Measurements from ENCODE around the gene YOD1. TPM values are rescaled to one million over a fixed set of nuclear protein-coding genes. Genes with fewer than 3 reads are reported as not detected.

The YOD1 gene
- total and polyA plus RNA-seq, 2 of the 4 experiments (the other 2 are of a cell fraction), result 1.8 to 5.4 TPM

- Histone ChIP-seq H3K9ac (ENCODE audit: low read depth, low read length) (no peak overlapping the region), H2AK9ac (replicated peaks; ENCODE audit: low read depth, low read length, poor library complexity) (no peak overlapping the region), H3K56ac (ENCODE audit: extremely low read depth, insufficient read depth, low read length) (no peak overlapping the region), H2BK5ac (ENCODE audit: low read depth, low read length, poor library complexity, severe bottlenecking) (no peak overlapping the region), H3K36me3 (ENCODE audit: control insufficient read depth, insufficient read depth, low read length) (no peaks in the 10 kb centered on the region), H3K27ac (ENCODE audit: insufficient read depth, low read length) (no peak overlapping the region), H4K8ac (ENCODE audit: low read depth in 2 of 2, low read length in 2 of 2) (no peak overlapping the region), H3K23ac (ENCODE audit: low read depth, low read length) (no peak overlapping the region), H2BK15ac (ENCODE audit: low read depth, low read length) (no peak overlapping the region), H3K79me1 (ENCODE audit: low read depth in 1 of 2, low read length in 2 of 2) (no peaks in the 10 kb centered on the region), H4K20me1 (ENCODE audit: insufficient read depth, low read length) (no peaks in the 10 kb centered on the region), H3K14ac (replicated peaks; ENCODE audit: low read depth, low read length) (no peak overlapping the region), H3K4me2 (ENCODE audit: low read depth, low read length) (no peak overlapping the region), H3K4me1 (ENCODE audit: control insufficient read depth, insufficient read depth, low read length) (no peaks in the 10 kb centered on the region), H2AK5ac (ENCODE audit: low read depth, low read length) (no peak overlapping the region), H3K18ac (ENCODE audit: low read depth, low read length) (no peak overlapping the region), H4K91ac (ENCODE audit: insufficient read depth, low read depth, low read length) (no peak overlapping the region), H2BK120ac (ENCODE audit: low read depth, low read length) (no peak overlapping the region), H2BK20ac (ENCODE audit: low read depth, low read length) (no peak overlapping the region), H2AFZ (replicated peaks; ENCODE audit: low read length, poor library complexity) (no peak overlapping the region), H3K4me3 (ENCODE audit: insufficient read depth, low read depth, low read length) (no peak overlapping the region), H3K27me3 (ENCODE audit: control insufficient read depth, insufficient read depth, low read length) (no peaks in the 10 kb centered on the region), H3K9me1 (ENCODE audit: insufficient read depth, low read length) (no peaks in the 10 kb centered on the region; the same call in 1 of the 2 replicates), H3K4ac (ENCODE audit: low read depth, low read length) (no peak overlapping the region), H4K5ac (ENCODE audit: low read depth, low read length) (no peak overlapping the region), H3K9me3 (ENCODE audit: control insufficient read depth, insufficient read depth, low read length) (no peaks in the 10 kb centered on the region)
- in situ Hi-C loops (cut with MboI; ENCODE audit: low sequenced_read_pairs) (no loop called here), intact Hi-C loops (cut with micrococcal nuclease) (no loop called here), dilution Hi-C loops (cut with HindIII; ENCODE audit: low sequenced_read_pairs, unreplicated experiment) (no loop called here)
- no CpG with 5 or more reads among the region's 1 CpG for WGBS, 2 experiments (ENCODE audit: extremely low coverage in 2 of 2, insufficient read length in 1 of 2)
- TF ChIP-seq MAZ (IDR thresholded peaks at IDR 0.05; ENCODE audit: borderline replicate concordance, low read depth, low read length) (no peak), RFX5 (IDR thresholded peaks at IDR 0.05; ENCODE audit: low read depth, low read length) (no peak), RAD21 (IDR thresholded peaks at IDR 0.05; ENCODE audit: low read length) (no peak), MXI1 (IDR thresholded peaks at IDR 0.05; ENCODE audit: borderline replicate concordance, low read depth, low read length) (no peak), CTCF (conservative IDR thresholded peaks at IDR 0.05; ENCODE audit: low read depth, low read length) (no peak), USF2 (IDR thresholded peaks at IDR 0.05; ENCODE audit: low read depth, low read length) (no peak), BHLHE40 (IDR thresholded peaks at IDR 0.05; ENCODE audit: low read depth, low read length) (no peak), CEBPB (IDR thresholded peaks at IDR 0.05; ENCODE audit: low read depth, low read length) (no peak), POLR2A (IDR thresholded peaks at IDR 0.05; ENCODE audit: low read depth, low read length) (no peak)
- POLR2A ChIA-PET (ENCODE audit: unreplicated experiment), result no interaction called here
- CTCF ChIA-PET, result no interaction called here
- ATAC-seq (ENCODE audit: low read depth) (no peak), DNase-seq (no peak)
- no TSS peak for BruUV-seq (replicated peaks)
These were observed 11.1 kb upstream of the YOD1 start for GRCh38 chr1:207062058-207062457.

Data from IMR-90 (cell line).